Transverse colon (tissue), 4 donors: ENCODE data around the gene HACL1.

Experiments used
- CTCF ChIP-seq, 5 experiments: fragments of 200-600 bp in 3 of 5; fragments of 450-650 bp in 2 of 5; sonication (generic) in 3 of 5; IDR thresholded peaks; 1 replicate in 2 of 5; 2 replicates in 3 of 5; pipeline ENCODE4 v1.5.1; 2016 to 2017; ENCODE audit warnings: antibody characterized with exemption in 5 of 5, inconsistent platforms in 3 of 5, mild to moderate bottlenecking in 2 of 5, moderate library complexity in 1 of 5
- POLR2A ChIP-seq: fragments of 450-650 bp; IDR thresholded peaks from one replicate; pipeline ENCODE4 v1.6.1; 2016; ENCODE audit warnings: antibody characterized with exemption, mild to moderate bottlenecking, moderate library complexity
- POLR2AphosphoS5 ChIP-seq, 3 donors: sonication (generic); formaldehyde crosslinking; IDR thresholded peaks; one replicate each; pipeline ENCODE4 v1.6.1; 2016; ENCODE audit warnings: antibody characterized with exemption in 3 of 3

DNA sequence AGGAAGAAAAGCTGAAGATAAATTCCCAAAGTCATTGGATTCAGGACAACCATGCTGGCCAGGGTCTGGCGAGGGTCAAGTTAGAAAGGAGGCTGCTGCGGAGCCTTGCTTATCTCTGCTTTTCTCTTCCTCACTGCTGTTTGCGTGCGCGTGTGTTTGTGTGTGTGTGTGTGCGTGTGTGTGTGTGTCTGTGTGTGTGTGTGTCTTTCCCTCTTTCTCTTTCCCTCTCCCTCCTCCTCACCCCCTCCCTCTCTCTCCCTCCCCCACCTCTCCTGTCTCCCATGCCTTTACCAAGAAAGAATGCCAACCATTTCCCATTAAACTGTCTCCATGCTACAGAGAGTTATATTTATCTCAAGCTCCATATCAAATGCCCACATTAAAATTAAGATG lies 79.8 kb downstream of the HACL1 start, which contains the start of gene COLQ:
- TF ChIP-seq CTCF (IDR thresholded peaks at IDR 0.05) (no peak), POLR2A (no peak), POLR2AphosphoS5 (IDR thresholded peaks at IDR 0.05) (no peak)
